Raji (cell line): ENCODE data around the gene STXBP6.

Experiments used
- POLR2A ChIP-seq: IDR thresholded peaks from 2 replicates; pipeline ENCODE4 v1.6.1; 2011; ENCODE audit warnings: low read depth, low read length, control low read depth; ENCODE audit not compliant: insufficient read depth

Gene STXBP6

GRCh38 chr14:25049568-25050268 is at the start of gene STXBP6:
Gene STXBP6, minus strand, starts transcription at chr14:25050147. Its CDS starts 75,329 bp downstream, at chr14:24974818.
- no peak for TF ChIP-seq POLR2A

GRCh38 chr14:25097120-25097519 is 47.2 kb upstream of the STXBP6 start:
- no peak for TF ChIP-seq POLR2A

GRCh38 chr14:25095736-25096437 is 45.9 kb upstream of the STXBP6 start:
- no peak for TF ChIP-seq POLR2A

- TF ChIP-seq POLR2A: no peak
Measured at GRCh38 chr14:25094171-25094907, 44.4 kb upstream of the STXBP6 start.

- TF ChIP-seq POLR2A: no peak
Measured at GRCh38 chr14:25092258-25092740, 42.4 kb upstream of the STXBP6 start.

GRCh38 chr14:25090716-25091454 is 40.9 kb upstream of the STXBP6 start:
- TF ChIP-seq POLR2A: no peak

- TF ChIP-seq POLR2A: no peak
Measured at GRCh38 chr14:25090256-25090655, 40.3 kb upstream of the STXBP6 start.

- no peak for TF ChIP-seq POLR2A
Measured at GRCh38 chr14:25089496-25089895, 39.5 kb upstream of the STXBP6 start.

GRCh38 chr14:25086821-25087396 is 37.0 kb upstream of the STXBP6 start:
- no peak for TF ChIP-seq POLR2A

- no peak for TF ChIP-seq POLR2A
Measured at GRCh38 chr14:25086081-25086480, 36.1 kb upstream of the STXBP6 start.

GRCh38 chr14:25080682-25081081 is 30.7 kb upstream of the STXBP6 start:
- no peak for TF ChIP-seq POLR2A

GRCh38 chr14:25079311-25079710 is 29.4 kb upstream of the STXBP6 start:
- no peak for TF ChIP-seq POLR2A

GRCh38 chr14:25074099-25074685 is 24.2 kb upstream of the STXBP6 start:
- no peak for TF ChIP-seq POLR2A

GRCh38 chr14:25069879-25070278 is 19.9 kb upstream of the STXBP6 start:
- no peak for TF ChIP-seq POLR2A
